GM13977 (cell line): Measurements from ENCODE around the gene ZNF229.
"Not testable (repeated sequence)": the region's sequence is repeated elsewhere in the genome, so short reads cannot be mapped to it uniquely, and the experiment has no call there.

ENCODE experiments used
- DNase-seq: peaks from one replicate; pipeline ENCODE4 v3.0.0; 2012; ENCODE audit warnings: low spot score
- in situ Hi-C: fragments of 300-500 bp; cut with MboI; formaldehyde crosslinking; loops from one replicate; pipeline ENCODE4 v1.12.0; 2022; ENCODE audit warnings: low sequenced_read_pairs, low pct_unique_long_range_greater_than_20kb, mixed read lengths, inconsistent platforms; ENCODE audit not compliant: unreplicated experiment
- TF ChIP-seq, protein P1 (sequence below): IDR thresholded peaks from 2 replicates; pipeline ENCODE4 v1.5.1; 2012; ENCODE audit warnings: mild to moderate bottlenecking, control low read depth; ENCODE audit not compliant: insufficient read depth; ENCODE audit errors: extremely low read depth, missing control alignments

The ZNF229 gene

DNA sequence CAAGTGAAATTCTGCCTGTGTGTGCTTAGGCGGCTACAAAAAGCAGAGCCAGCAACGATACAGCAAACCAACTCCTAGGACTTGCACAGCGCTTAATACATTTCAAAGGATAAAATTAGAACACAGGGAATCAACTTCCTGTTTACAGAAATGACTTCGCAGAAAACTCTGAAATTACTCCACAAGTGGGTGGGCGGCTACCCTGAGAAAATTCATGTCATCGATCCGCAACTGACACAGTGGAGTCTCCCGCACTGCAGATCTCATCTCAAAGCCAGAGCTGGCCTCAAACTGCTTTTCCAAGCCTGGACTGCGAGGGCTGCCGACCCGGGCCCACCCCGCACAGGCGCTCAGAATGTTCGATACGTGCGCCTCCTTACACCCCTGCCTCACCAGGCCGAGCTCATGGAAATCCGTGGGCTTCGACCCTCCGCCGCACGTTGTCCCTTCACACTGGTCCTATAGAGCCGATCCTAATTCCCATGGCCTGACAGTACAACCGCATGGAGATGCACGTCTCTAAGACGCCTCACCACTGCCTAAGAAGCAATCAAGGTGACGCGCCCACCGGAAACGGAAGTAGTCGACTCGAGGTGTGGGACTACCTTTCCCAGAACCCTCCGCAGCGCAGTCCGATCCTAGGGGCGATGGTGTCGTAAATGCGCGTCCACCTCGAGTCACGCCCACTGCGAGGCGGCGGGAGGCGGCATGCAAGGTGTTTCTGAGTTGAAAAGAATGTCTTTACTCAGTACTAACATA lies at the start of gene ZNF229:
ZNF229 (minus strand) TSS at position 557 of the 759 bp plus-strand sequence. CDS start 5,625 bp downstream, outside the sequence.
- TF ChIP-seq, protein P1, sequence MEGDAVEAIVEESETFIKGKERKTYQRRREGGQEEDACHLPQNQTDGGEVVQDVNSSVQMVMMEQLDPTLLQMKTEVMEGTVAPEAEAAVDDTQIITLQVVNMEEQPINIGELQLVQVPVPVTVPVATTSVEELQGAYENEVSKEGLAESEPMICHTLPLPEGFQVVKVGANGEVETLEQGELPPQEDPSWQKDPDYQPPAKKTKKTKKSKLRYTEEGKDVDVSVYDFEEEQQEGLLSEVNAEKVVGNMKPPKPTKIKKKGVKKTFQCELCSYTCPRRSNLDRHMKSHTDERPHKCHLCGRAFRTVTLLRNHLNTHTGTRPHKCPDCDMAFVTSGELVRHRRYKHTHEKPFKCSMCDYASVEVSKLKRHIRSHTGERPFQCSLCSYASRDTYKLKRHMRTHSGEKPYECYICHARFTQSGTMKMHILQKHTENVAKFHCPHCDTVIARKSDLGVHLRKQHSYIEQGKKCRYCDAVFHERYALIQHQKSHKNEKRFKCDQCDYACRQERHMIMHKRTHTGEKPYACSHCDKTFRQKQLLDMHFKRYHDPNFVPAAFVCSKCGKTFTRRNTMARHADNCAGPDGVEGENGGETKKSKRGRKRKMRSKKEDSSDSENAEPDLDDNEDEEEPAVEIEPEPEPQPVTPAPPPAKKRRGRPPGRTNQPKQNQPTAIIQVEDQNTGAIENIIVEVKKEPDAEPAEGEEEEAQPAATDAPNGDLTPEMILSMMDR: no peak
- peak; percentile 58 for DNase-seq
- in situ Hi-C loops: no loop called here

DNA sequence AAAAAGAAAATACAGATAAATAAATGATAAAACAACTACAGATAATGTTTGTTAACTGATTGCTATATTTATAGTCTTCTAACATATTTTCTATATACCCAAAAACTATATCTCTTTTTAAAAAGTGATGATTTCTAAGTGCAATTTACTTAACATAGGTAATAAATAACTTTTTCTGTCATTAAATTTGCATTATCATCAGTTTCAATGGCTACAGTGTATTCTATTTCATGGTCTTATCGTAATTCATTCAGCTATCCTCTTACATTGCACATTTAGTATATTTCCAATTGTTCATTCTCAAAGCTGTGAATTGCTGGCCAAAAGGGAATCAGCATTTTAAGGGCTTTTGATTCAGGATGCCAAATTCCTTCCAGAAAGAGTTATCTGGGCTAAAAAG lies 48.4 kb upstream of the ZNF229 start:
- TF ChIP-seq, protein P1: no peak
- in situ Hi-C loops: loop anchor here (25.0 kb wide), 1 partner anchor 659 kb away; the partner anchor contains the start of gene ZNF283
- DNase-seq: no peak

DNA sequence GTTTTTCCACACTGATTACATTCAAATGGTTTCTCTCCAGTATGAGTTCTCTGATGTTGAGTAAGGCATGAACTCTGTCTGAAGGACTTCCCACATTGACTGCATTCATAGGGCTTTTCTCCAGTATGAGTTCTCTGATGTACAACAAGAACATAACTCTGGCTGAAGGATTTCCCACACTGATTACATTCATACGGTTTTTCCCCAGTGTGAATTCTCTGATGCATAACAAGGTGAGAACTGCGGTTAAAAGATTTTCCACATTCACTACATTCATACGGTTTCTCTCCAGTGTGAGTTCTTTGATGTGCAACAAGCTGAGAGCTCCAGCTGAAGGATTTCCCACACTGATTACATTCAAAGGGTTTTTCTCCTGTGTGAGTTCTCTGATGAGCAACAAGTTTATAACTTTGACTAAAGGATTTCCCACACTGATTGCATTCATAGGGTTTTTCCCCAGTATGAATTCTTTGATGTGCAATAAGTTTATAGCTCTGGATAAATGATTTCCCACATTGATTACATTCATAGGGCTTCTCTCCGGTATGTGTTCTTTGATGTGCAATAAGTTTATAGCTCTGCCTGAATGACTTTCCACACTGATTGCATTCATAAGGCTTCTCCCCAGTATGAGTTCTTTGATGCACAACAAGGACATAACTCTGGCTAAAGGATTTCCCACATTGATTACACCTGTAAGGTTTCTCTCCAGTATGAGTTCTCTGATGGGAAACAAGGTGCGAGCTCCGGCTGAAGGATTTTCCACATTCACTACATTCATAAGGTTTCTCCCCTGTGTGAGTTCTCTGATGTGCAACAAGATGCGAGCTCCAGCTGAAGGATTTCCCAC lies 28.5 kb upstream of the ZNF229 start:
- TF ChIP-seq, protein P1: no peak
- DNase-seq: no peak
- in situ Hi-C loops: loop anchor here (25.0 kb wide), 1 partner anchor 639 kb away; the partner anchor contains the start of gene ZNF283

DNA sequence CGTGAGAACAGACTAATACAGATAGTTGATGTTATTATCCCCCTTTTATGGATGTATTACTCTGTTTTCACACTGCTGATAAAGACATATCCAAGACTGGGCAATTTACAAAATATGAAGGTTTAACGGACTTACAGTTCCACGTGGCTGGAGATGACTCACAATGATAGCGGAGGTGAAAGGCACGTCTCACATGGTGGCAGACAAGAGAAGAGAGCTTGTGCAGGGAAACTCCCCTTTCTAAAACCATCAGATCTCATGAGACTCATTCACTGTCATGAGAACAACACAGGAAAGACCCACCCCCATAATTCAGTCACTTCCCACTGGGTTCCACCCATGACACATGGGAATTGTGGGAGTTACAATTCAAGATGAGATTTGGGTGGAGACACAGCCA lies 20.5 kb upstream of the ZNF229 start:
- in situ Hi-C loops, DNase-seq: not testable (repeated sequence)

DNA sequence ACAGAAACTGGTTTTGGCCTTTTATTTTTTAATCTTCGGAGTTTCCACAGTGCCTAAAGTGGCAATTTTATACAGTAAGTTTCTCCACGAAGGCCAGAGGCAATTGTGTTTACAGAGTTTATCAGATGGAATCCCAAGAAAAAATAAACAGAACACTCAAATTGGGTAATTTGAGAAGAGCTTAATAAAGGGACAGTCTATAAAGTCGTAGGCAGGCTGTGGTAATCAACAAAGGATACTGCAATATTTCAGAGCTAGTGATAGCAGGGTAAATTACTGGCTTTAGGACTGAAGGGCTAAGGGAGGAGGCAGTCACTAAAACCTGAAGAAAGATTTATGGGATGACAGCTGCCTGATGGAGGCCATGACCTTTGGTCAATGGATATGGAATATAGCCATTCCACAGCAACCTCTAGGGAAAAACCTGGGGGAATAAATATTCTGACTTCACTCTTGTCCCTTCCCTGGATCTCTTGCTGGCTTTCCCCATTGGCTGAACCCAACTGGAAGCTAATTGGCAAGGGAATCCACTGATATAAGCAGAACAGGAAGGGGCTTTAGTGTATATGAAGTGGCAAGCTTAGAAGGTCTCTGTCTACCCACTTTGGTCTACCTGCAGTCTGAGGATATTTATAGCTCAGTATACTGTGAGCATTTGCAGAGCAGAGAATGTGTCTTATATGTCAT lies 14.5 kb upstream of the ZNF229 start:
- DNase-seq, in situ Hi-C loops: not testable (repeated sequence)

DNA sequence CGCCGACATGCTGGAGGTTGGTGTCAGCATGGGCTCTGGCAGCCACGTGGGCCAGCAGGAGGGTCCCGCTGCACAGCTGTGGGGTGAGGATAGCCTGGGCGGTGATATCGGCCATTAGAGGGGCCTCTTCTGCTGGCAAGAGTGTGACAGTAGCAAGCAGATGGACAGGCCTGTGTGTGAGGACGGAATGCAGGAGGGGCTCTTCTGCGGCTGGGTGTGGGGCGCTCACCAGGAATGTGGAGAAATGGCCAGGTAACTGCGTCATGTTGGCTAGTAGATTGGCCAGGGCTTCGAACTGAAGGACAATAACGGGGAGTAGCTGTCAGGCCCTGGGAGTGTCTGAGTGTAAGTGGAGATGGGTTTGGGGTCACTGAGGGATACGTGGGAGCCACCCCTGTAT lies 7.7 kb upstream of the ZNF229 start:
- in situ Hi-C loops, DNase-seq: not testable (repeated sequence)

GRCh38 chr19:44455100-44455499 lies 6.8 kb upstream of the ZNF229 start:
- TF ChIP-seq, protein P1: no peak
- in situ Hi-C loops: no loop called here
- DNase-seq: no peak
